ENCODE measurements around the gene MXD4. TPM values are rescaled to one million over a fixed set of nuclear protein-coding genes. Genes with fewer than 3 reads are reported as not detected.

MXD4 gene
- total RNA-seq, 1 experiment from 2014 or later = 20.4 TPM

DNA sequence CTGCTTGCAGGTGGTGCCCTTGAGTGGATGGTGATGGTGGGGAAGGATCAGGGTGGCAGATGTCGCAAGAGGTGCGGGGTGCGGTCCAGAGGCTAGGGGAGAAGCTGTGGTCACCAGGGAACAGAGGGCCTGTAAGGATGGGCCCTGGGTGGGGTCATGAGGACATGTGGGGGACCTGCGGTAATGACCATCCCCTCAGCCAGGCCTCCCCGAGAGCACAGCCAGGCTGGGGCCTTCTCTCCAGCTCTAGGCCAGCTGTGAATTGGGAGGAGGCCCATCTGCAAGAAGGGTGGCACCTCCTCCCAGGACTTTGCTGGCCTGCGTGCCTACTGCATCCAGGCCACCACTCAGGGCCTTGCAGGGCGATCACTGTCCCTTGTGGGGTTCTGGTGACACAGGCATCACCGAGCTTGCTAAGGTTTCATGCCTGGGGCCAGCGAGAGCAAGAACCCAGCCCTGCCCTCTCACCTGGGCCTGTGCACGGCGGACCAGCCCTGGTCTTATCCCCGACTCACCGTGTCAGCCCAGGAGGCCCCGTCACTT is 34.1 kb upstream of the MXD4 start (continued):
- TF ChIP-seq, protein P1, sequence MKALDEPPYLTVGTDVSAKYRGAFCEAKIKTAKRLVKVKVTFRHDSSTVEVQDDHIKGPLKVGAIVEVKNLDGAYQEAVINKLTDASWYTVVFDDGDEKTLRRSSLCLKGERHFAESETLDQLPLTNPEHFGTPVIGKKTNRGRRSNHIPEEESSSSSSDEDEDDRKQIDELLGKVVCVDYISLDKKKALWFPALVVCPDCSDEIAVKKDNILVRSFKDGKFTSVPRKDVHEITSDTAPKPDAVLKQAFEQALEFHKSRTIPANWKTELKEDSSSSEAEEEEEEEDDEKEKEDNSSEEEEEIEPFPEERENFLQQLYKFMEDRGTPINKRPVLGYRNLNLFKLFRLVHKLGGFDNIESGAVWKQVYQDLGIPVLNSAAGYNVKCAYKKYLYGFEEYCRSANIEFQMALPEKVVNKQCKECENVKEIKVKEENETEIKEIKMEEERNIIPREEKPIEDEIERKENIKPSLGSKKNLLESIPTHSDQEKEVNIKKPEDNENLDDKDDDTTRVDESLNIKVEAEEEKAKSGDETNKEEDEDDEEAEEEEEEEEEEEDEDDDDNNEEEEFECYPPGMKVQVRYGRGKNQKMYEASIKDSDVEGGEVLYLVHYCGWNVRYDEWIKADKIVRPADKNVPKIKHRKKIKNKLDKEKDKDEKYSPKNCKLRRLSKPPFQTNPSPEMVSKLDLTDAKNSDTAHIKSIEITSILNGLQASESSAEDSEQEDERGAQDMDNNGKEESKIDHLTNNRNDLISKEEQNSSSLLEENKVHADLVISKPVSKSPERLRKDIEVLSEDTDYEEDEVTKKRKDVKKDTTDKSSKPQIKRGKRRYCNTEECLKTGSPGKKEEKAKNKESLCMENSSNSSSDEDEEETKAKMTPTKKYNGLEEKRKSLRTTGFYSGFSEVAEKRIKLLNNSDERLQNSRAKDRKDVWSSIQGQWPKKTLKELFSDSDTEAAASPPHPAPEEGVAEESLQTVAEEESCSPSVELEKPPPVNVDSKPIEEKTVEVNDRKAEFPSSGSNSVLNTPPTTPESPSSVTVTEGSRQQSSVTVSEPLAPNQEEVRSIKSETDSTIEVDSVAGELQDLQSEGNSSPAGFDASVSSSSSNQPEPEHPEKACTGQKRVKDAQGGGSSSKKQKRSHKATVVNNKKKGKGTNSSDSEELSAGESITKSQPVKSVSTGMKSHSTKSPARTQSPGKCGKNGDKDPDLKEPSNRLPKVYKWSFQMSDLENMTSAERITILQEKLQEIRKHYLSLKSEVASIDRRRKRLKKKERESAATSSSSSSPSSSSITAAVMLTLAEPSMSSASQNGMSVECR (CRISPR knock-in tag; IDR thresholded peaks at IDR 0.05; ENCODE audit: borderline replicate concordance) = no peak
- TF ChIP-seq PRRX2 (CRISPR knock-in tag; IDR thresholded peaks at IDR 0.05) (no peak), ESRRA (CRISPR knock-in tag; IDR thresholded peaks at IDR 0.05; ENCODE audit: borderline replicate concordance) (no peak), ZNF416 (CRISPR knock-in tag; IDR thresholded peaks at IDR 0.05) (no peak)
- TF ChIP-seq, protein P2, sequence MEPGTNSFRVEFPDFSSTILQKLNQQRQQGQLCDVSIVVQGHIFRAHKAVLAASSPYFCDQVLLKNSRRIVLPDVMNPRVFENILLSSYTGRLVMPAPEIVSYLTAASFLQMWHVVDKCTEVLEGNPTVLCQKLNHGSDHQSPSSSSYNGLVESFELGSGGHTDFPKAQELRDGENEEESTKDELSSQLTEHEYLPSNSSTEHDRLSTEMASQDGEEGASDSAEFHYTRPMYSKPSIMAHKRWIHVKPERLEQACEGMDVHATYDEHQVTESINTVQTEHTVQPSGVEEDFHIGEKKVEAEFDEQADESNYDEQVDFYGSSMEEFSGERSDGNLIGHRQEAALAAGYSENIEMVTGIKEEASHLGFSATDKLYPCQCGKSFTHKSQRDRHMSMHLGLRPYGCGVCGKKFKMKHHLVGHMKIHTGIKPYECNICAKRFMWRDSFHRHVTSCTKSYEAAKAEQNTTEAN (CRISPR knock-in tag; IDR thresholded peaks at IDR 0.05) = no peak
- TF ChIP-seq, protein P3, sequence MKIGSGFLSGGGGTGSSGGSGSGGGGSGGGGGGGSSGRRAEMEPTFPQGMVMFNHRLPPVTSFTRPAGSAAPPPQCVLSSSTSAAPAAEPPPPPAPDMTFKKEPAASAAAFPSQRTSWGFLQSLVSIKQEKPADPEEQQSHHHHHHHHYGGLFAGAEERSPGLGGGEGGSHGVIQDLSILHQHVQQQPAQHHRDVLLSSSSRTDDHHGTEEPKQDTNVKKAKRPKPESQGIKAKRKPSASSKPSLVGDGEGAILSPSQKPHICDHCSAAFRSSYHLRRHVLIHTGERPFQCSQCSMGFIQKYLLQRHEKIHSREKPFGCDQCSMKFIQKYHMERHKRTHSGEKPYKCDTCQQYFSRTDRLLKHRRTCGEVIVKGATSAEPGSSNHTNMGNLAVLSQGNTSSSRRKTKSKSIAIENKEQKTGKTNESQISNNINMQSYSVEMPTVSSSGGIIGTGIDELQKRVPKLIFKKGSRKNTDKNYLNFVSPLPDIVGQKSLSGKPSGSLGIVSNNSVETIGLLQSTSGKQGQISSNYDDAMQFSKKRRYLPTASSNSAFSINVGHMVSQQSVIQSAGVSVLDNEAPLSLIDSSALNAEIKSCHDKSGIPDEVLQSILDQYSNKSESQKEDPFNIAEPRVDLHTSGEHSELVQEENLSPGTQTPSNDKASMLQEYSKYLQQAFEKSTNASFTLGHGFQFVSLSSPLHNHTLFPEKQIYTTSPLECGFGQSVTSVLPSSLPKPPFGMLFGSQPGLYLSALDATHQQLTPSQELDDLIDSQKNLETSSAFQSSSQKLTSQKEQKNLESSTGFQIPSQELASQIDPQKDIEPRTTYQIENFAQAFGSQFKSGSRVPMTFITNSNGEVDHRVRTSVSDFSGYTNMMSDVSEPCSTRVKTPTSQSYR (CRISPR knock-in tag; IDR thresholded peaks at IDR 0.05) = no peak
- TF ChIP-seq, protein P4, sequence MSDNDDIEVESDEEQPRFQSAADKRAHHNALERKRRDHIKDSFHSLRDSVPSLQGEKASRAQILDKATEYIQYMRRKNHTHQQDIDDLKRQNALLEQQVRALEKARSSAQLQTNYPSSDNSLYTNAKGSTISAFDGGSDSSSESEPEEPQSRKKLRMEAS (CRISPR knock-in tag; IDR thresholded peaks at IDR 0.05) = no peak

DNA sequence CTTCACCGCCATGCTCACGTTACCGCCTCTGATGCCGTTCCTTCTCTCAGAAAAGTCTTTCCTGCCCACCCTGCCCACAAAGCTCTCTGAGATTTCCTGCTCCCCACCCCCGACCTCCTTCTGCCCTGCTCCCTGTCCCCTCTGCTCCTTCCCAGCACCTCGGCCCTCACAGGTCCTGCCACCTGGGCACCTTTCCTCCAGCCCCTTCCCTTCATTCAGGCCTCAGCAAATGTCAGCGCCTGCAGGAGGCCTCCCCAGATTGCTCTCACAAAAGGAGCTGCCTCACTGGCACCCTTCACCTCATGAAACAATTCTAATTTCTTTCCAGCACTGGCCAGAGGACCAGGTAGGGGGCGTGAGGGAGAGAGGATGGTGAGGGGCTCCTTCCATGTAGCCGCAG is 33.6 kb upstream of the MXD4 start:
- Mint-ChIP-seq H3K27me3 (ENCODE audit: low read depth) (no peaks in the 10 kb centered on the region; the same call in 1 of the 2 replicates), H3K9me3 (peaks cover 8% of the 10 kb centered on the region), H3K36me3 (peaks cover 2% of the 10 kb centered on the region; the same call in 1 of the 2 replicates), H3K4me3 (no peak overlapping the region), H3K4me1 (peaks cover 12% of the 10 kb centered on the region), H3K27ac (no peak overlapping the region)
- ChIA-PET POLR2A (no interaction called here), CTCF (interaction anchor here (0.8 to 2.7 kb wide), 6 partner anchors 27 to 146 kb away, joined by 3 to 9 read pairs (median 5); no protein-coding TSS in a partner anchor)
- DNase-seq (ENCODE audit: low spot score) = no peak
- peak; percentile 49 for ATAC-seq
- no peak for TF ChIP-seq ZNF263 (CRISPR knock-in tag; IDR thresholded peaks at IDR 0.05; ENCODE audit: low read depth)
- TF ChIP-seq, protein P5, sequence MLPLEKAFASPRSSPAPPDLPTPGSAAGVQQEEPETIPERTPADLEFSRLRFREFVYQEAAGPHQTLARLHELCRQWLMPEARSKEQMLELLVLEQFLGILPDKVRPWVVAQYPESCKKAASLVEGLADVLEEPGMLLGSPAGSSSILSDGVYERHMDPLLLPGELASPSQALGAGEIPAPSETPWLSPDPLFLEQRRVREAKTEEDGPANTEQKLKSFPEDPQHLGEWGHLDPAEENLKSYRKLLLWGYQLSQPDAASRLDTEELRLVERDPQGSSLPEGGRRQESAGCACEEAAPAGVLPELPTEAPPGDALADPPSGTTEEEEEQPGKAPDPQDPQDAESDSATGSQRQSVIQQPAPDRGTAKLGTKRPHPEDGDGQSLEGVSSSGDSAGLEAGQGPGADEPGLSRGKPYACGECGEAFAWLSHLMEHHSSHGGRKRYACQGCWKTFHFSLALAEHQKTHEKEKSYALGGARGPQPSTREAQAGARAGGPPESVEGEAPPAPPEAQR (CRISPR knock-in tag; IDR thresholded peaks at IDR 0.05) = no peak
- no peak for TF ChIP-seq IRF2 (CRISPR knock-in tag; IDR thresholded peaks at IDR 0.05; ENCODE audit: borderline replicate concordance, low read depth)
- TF ChIP-seq, protein P6, sequence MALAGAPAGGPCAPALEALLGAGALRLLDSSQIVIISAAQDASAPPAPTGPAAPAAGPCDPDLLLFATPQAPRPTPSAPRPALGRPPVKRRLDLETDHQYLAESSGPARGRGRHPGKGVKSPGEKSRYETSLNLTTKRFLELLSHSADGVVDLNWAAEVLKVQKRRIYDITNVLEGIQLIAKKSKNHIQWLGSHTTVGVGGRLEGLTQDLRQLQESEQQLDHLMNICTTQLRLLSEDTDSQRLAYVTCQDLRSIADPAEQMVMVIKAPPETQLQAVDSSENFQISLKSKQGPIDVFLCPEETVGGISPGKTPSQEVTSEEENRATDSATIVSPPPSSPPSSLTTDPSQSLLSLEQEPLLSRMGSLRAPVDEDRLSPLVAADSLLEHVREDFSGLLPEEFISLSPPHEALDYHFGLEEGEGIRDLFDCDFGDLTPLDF (CRISPR knock-in tag; IDR thresholded peaks at IDR 0.05) = no peak
- TF ChIP-seq ETV6 (CRISPR knock-in tag; IDR thresholded peaks at IDR 0.05) = no peak
- no peak for TF ChIP-seq ZNF396 (CRISPR knock-in tag; IDR thresholded peaks at IDR 0.05; ENCODE audit: borderline replicate concordance)
- no peak for TF ChIP-seq SMAD4 (CRISPR knock-in tag; IDR thresholded peaks at IDR 0.05)
- TF ChIP-seq, protein P7, sequence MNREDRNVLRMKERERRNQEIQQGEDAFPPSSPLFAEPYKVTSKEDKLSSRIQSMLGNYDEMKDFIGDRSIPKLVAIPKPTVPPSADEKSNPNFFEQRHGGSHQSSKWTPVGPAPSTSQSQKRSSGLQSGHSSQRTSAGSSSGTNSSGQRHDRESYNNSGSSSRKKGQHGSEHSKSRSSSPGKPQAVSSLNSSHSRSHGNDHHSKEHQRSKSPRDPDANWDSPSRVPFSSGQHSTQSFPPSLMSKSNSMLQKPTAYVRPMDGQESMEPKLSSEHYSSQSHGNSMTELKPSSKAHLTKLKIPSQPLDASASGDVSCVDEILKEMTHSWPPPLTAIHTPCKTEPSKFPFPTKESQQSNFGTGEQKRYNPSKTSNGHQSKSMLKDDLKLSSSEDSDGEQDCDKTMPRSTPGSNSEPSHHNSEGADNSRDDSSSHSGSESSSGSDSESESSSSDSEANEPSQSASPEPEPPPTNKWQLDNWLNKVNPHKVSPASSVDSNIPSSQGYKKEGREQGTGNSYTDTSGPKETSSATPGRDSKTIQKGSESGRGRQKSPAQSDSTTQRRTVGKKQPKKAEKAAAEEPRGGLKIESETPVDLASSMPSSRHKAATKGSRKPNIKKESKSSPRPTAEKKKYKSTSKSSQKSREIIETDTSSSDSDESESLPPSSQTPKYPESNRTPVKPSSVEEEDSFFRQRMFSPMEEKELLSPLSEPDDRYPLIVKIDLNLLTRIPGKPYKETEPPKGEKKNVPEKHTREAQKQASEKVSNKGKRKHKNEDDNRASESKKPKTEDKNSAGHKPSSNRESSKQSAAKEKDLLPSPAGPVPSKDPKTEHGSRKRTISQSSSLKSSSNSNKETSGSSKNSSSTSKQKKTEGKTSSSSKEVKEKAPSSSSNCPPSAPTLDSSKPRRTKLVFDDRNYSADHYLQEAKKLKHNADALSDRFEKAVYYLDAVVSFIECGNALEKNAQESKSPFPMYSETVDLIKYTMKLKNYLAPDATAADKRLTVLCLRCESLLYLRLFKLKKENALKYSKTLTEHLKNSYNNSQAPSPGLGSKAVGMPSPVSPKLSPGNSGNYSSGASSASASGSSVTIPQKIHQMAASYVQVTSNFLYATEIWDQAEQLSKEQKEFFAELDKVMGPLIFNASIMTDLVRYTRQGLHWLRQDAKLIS (CRISPR knock-in tag; IDR thresholded peaks at IDR 0.05; ENCODE audit: borderline replicate concordance) = no peak
- no peak for TF ChIP-seq TP53 (CRISPR knock-in tag; IDR thresholded peaks at IDR 0.05)
- no peak for TF ChIP-seq NFE2L1 (CRISPR knock-in tag; IDR thresholded peaks at IDR 0.05)
- TF ChIP-seq ZNF423 (CRISPR knock-in tag; IDR thresholded peaks at IDR 0.05) = no peak

Data from WTC11 (cell line).